Neural cell (in vitro differentiated cells): ENCODE measurements around the gene ECI2. TPM values are rescaled to one million over a fixed set of nuclear protein-coding genes. Genes with fewer than 3 reads are reported as not detected.

Source experiments
- H2AFZ ChIP-seq: fragments of 200-600, 300-800 bp; sonication (generic), shearing (Covaris generic); 2 replicates; pipeline ENCODE4 v1.6.0; 2014; ENCODE audit warnings: low read depth, mild to moderate bottlenecking, antibody characterized with exemption, low read length, moderate library complexity
- H3F3A ChIP-seq: fragments of 200-600 bp; shearing (Covaris generic); 2 replicates; pipeline ENCODE4 v1.6.1; 2016; ENCODE audit warnings: mild to moderate bottlenecking, moderate library complexity, mixed read lengths, antibody characterized with exemption, low read length; ENCODE audit not compliant: insufficient read depth, poor library complexity, severe bottlenecking
- H3K27ac ChIP-seq: fragments of 200-600, 300-800 bp; sonication (generic), shearing (Covaris generic); 2 replicates; pipeline ENCODE4 v1.5.1; 2014; ENCODE audit warnings: mild to moderate bottlenecking, low read length, moderate library complexity
- H3K27me3 ChIP-seq: fragments of 300-800, 200-600 bp; sonication (generic), shearing (Covaris generic); 2 replicates; pipeline ENCODE4 v1.6.0; 2014; ENCODE audit warnings: mild to moderate bottlenecking, low read depth, low read length, moderate library complexity; ENCODE audit not compliant: insufficient read depth
- H3K36me3 ChIP-seq: fragments of 300-800, 200-600 bp; sonication (generic), shearing (Covaris generic); 2 replicates; pipeline ENCODE4 v1.5.1; 2014; ENCODE audit warnings: mild to moderate bottlenecking, antibody characterized with exemption, low read length, moderate library complexity; ENCODE audit not compliant: insufficient read depth
- H3K4me2 ChIP-seq: fragments of 300-800, 200-600 bp; sonication (generic), shearing (Covaris generic); 2 replicates; pipeline ENCODE4 v1.6.0; 2014; ENCODE audit warnings: mild to moderate bottlenecking, low read length
- H3K4me3 ChIP-seq: fragments of 300-800, 200-600 bp; sonication (generic), shearing (Covaris generic); 2 replicates; pipeline ENCODE4 v1.5.1; 2014; ENCODE audit warnings: mild to moderate bottlenecking, low read length, moderate library complexity
- H3K79me2 ChIP-seq: fragments of 200-600 bp; shearing (Covaris generic); replicated peaks from 2 replicates; pipeline ENCODE4 v1.6.0; 2014; ENCODE audit warnings: mild to moderate bottlenecking, low read length, moderate library complexity; ENCODE audit not compliant: insufficient read depth
- H3K9ac ChIP-seq: fragments of 300-800, 200-600 bp; sonication (generic), shearing (Covaris generic); 2 replicates; pipeline ENCODE4 v1.6.1; 2016; ENCODE audit warnings: mild to moderate bottlenecking, low read length, mixed read lengths
- H3K9me2 ChIP-seq: fragments of 200-600 bp; shearing (Covaris generic); 2 replicates; pipeline ENCODE4 v1.6.1; 2016; ENCODE audit warnings: mild to moderate bottlenecking, low read length, mixed read lengths; ENCODE audit not compliant: insufficient read depth
- H3K9me3 ChIP-seq: fragments of 200-600, 300-800 bp; sonication (generic), shearing (Covaris generic); 2 replicates; pipeline ENCODE4 v1.6.1; 2016; ENCODE audit warnings: mild to moderate bottlenecking, mixed run types, low read length, moderate library complexity, mixed read lengths
- H4K20me1 ChIP-seq: fragments of 200-600 bp; shearing (Covaris generic); 2 replicates; pipeline ENCODE4 v1.6.1; 2016; ENCODE audit warnings: mild to moderate bottlenecking, mixed run types; ENCODE audit not compliant: insufficient read depth
- EP300 ChIP-seq: fragments of 450-650 bp; conservative IDR thresholded peaks from 2 replicates; pipeline ENCODE4 v1.6.1; 2014; ENCODE audit warnings: antibody characterized with exemption, mild to moderate bottlenecking, moderate library complexity; ENCODE audit not compliant: poor library complexity, severe bottlenecking
- EZH2 ChIP-seq: fragments of 200-600, 300-800 bp; shearing (Covaris generic), sonication (generic); IDR thresholded peaks from 2 replicates; pipeline ENCODE4 v1.6.1; 2014; ENCODE audit warnings: antibody characterized with exemption, low read length, borderline replicate concordance, mild to moderate bottlenecking; ENCODE audit not compliant: insufficient read depth, poor library complexity, severe bottlenecking
- MXI1 ChIP-seq: fragments of 450-650 bp; conservative IDR thresholded peaks from 2 replicates; pipeline ENCODE4 v1.6.1; 2014; ENCODE audit warnings: antibody characterized with exemption, mild to moderate bottlenecking; ENCODE audit not compliant: poor library complexity, severe bottlenecking
- POLR2AphosphoS5 ChIP-seq: IDR thresholded peaks from 2 replicates; pipeline ENCODE4 v1.6.1; 2012
- RAD21 ChIP-seq: fragments of 450-650 bp; conservative IDR thresholded peaks from 2 replicates; pipeline ENCODE4 v1.6.1; 2014; ENCODE audit warnings: antibody characterized with exemption, mild to moderate bottlenecking, moderate library complexity
- SMC3 ChIP-seq: fragments of 450-650 bp; conservative IDR thresholded peaks from 2 replicates; pipeline ENCODE4 v1.6.1; 2014; ENCODE audit warnings: antibody characterized with exemption, mild to moderate bottlenecking, moderate library complexity; ENCODE audit not compliant: poor library complexity
- TAF1 ChIP-seq: IDR thresholded peaks from 2 replicates; pipeline ENCODE4 v1.6.1; 2012; ENCODE audit warnings: low read depth
- polyA plus RNA-seq: library from polyadenylated mRNA; depleted of rRNA; stranded (reverse); fragments of >200 nt; gene quantifications from 2 replicates; pipeline ENCODE4 v1.2.3, GENCODE V29; 2014
- TF ChIP-seq, protein P1 (sequence below): IDR thresholded peaks from 2 replicates; pipeline ENCODE4 v1.6.1; 2012; ENCODE audit warnings: borderline replicate concordance
- TF ChIP-seq, protein P2 (sequence below): fragments of 450-650 bp; IDR thresholded peaks from 2 replicates; pipeline ENCODE4 v1.5.1; 2014; ENCODE audit warnings: antibody characterized with exemption, mild to moderate bottlenecking, moderate library complexity; ENCODE audit not compliant: poor library complexity, severe bottlenecking

ECI2 gene
- polyA plus RNA-seq, 1 donor from 2014 or later: 27.5 TPM

DNA sequence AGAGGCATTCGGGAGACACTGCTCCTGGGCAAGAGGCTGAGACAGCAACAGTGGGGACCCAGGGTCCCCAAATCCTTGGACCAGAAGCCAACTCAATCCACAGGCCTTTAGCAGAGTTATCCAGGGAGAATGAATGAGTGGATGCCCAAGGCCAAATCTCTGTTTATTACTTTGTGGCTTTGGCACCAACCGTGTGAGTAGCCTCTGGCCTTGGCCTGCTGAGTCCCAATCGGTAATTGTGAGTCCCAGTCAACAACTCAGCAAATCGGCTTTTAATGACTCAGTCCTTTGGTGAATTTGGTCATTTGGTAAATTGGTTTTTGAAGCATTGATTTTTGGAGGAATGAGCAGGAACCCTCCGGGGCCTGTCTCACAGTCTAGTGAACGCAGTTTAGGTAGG is 29.1 kb upstream of the ECI2 start:
- H3K79me2 ChIP-seq: no peaks in the 10 kb centered on the region
- no peaks in the 10 kb centered on the region for H3K27me3 ChIP-seq
- no peaks in the 10 kb centered on the region for H3F3A ChIP-seq
- H4K20me1 ChIP-seq: no peaks in the 10 kb centered on the region
- H3K9me2 ChIP-seq: no peaks in the 10 kb centered on the region
- no peaks in the 10 kb centered on the region for H3K36me3 ChIP-seq
- no peak overlapping the region for H3K27ac ChIP-seq
- H3K4me3 ChIP-seq: no peak overlapping the region
- no peak overlapping the region for H3K4me2 ChIP-seq
- TF ChIP-seq, protein P1, sequence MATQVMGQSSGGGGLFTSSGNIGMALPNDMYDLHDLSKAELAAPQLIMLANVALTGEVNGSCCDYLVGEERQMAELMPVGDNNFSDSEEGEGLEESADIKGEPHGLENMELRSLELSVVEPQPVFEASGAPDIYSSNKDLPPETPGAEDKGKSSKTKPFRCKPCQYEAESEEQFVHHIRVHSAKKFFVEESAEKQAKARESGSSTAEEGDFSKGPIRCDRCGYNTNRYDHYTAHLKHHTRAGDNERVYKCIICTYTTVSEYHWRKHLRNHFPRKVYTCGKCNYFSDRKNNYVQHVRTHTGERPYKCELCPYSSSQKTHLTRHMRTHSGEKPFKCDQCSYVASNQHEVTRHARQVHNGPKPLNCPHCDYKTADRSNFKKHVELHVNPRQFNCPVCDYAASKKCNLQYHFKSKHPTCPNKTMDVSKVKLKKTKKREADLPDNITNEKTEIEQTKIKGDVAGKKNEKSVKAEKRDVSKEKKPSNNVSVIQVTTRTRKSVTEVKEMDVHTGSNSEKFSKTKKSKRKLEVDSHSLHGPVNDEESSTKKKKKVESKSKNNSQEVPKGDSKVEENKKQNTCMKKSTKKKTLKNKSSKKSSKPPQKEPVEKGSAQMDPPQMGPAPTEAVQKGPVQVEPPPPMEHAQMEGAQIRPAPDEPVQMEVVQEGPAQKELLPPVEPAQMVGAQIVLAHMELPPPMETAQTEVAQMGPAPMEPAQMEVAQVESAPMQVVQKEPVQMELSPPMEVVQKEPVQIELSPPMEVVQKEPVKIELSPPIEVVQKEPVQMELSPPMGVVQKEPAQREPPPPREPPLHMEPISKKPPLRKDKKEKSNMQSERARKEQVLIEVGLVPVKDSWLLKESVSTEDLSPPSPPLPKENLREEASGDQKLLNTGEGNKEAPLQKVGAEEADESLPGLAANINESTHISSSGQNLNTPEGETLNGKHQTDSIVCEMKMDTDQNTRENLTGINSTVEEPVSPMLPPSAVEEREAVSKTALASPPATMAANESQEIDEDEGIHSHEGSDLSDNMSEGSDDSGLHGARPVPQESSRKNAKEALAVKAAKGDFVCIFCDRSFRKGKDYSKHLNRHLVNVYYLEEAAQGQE: no peak
- TF ChIP-seq EP300 (no peak), SMC3 (no peak), MXI1 (no peak), TAF1 (no peak), POLR2AphosphoS5 (no peak), RAD21 (no peak), EZH2 (no peak)
- TF ChIP-seq, protein P2, sequence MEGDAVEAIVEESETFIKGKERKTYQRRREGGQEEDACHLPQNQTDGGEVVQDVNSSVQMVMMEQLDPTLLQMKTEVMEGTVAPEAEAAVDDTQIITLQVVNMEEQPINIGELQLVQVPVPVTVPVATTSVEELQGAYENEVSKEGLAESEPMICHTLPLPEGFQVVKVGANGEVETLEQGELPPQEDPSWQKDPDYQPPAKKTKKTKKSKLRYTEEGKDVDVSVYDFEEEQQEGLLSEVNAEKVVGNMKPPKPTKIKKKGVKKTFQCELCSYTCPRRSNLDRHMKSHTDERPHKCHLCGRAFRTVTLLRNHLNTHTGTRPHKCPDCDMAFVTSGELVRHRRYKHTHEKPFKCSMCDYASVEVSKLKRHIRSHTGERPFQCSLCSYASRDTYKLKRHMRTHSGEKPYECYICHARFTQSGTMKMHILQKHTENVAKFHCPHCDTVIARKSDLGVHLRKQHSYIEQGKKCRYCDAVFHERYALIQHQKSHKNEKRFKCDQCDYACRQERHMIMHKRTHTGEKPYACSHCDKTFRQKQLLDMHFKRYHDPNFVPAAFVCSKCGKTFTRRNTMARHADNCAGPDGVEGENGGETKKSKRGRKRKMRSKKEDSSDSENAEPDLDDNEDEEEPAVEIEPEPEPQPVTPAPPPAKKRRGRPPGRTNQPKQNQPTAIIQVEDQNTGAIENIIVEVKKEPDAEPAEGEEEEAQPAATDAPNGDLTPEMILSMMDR: no peak
- H3K9ac ChIP-seq: no peak overlapping the region
- no peak overlapping the region for H2AFZ ChIP-seq
- H3K9me3 ChIP-seq: no peaks in the 10 kb centered on the region

DNA sequence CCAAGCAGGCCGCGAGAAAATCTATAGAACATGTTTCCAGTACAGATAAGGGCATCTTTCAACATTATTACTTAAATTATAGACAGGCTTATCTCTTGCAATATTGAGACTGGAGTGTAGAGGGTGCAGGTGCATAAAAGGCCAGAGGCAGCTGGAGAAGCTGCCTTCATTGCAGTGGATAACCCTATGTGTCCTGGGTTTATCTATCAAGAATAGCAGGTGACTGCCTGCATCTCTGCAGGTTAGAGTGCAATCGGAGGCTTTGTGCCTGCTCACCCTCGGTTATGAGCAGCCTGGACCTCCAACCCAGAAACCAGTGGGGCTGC is 28.7 kb upstream of the ECI2 start:
- H3K9me3 ChIP-seq: no peaks in the 10 kb centered on the region
- no peak overlapping the region for H3K27ac ChIP-seq
- H3K27me3 ChIP-seq: no peaks in the 10 kb centered on the region
- H3K36me3 ChIP-seq: no peaks in the 10 kb centered on the region
- H2AFZ ChIP-seq: no peak overlapping the region
- no peak overlapping the region for H3K9ac ChIP-seq
- H3K4me3 ChIP-seq: no peak overlapping the region
- H3F3A ChIP-seq: no peaks in the 10 kb centered on the region
- H3K4me2 ChIP-seq: no peak overlapping the region
- H3K79me2 ChIP-seq: no peaks in the 10 kb centered on the region
- no peak for TF ChIP-seq TAF1
- TF ChIP-seq SMC3: peak; percentile 50
- peak; percentile 58 for TF ChIP-seq RAD21
- TF ChIP-seq POLR2AphosphoS5: no peak
- no peak for TF ChIP-seq MXI1
- TF ChIP-seq, protein P1: no peak
- TF ChIP-seq, protein P2: peak; percentile 52
- H3K9me2 ChIP-seq: no peaks in the 10 kb centered on the region
- H4K20me1 ChIP-seq: no peaks in the 10 kb centered on the region
